Renal pelvis (tissue), 4 donors: Measurements from ENCODE around the gene KANK2. TPM values are rescaled to one million over a fixed set of nuclear protein-coding genes. Genes with fewer than 3 reads are reported as not detected.
"Not testable (repeated sequence)": the region's sequence is repeated elsewhere in the genome, so short reads cannot be mapped to it uniquely, and the experiment has no call there.

Experiments used
- DNase-seq: peaks from one replicate; pipeline ENCODE4 v3.0.0-alpha.2; 2013
- polyA plus RNA-seq, 3 donors: library from polyadenylated mRNA; unstranded; fragments of 120-200 nt; gene quantifications; one replicate each; pipeline ENCODE4 v1.2.1, GENCODE V29; 2013; ENCODE audit not compliant: insufficient read length in 3 of 3

KANK2 gene
- polyA plus RNA-seq, 3 donors = 117 to 125 (median 124) TPM

- DNase-seq = no peak
Observed at GRCh38 chr19:11145536-11145924, 51.8 kb downstream of the KANK2 start.

GRCh38 chr19:11142528-11143171 is 54.7 kb downstream of the KANK2 start:
- peak; percentile 84 for DNase-seq

- no peak for DNase-seq
Observed at GRCh38 chr19:11141937-11142527, 55.3 kb downstream of the KANK2 start.

GRCh38 chr19:11140896-11141295 is 56.4 kb downstream of the KANK2 start:
- DNase-seq = no peak

GRCh38 chr19:11140023-11140538 is 57.3 kb downstream of the KANK2 start:
- not testable (repeated sequence) for DNase-seq

- DNase-seq = no peak
Observed at GRCh38 chr19:11138601-11139300, 58.6 kb downstream of the KANK2 start.

GRCh38 chr19:11137542-11138384 is 59.6 kb downstream of the KANK2 start:
- peak; percentile 88 for DNase-seq

GRCh38 chr19:11136400-11137101 is 60.8 kb downstream of the KANK2 start:
- no peak for DNase-seq

- no peak for DNase-seq
Observed at GRCh38 chr19:11131471-11131870, 65.9 kb downstream of the KANK2 start.

GRCh38 chr19:11130824-11131455 is 66.4 kb downstream of the KANK2 start:
- DNase-seq = peak; percentile 58

GRCh38 chr19:11127905-11128304 is 69.4 kb downstream of the KANK2 start:
- no peak for DNase-seq

GRCh38 chr19:11125994-11126685 is 71.2 kb downstream of the KANK2 start:
- DNase-seq = peak; percentile 79

- not testable (repeated sequence) for DNase-seq
Observed at GRCh38 chr19:11124157-11124556, 73.2 kb downstream of the KANK2 start.

- no peak for DNase-seq
Observed at GRCh38 chr19:11123114-11123513, 74.2 kb downstream of the KANK2 start.

GRCh38 chr19:11121963-11122362 is 75.4 kb downstream of the KANK2 start:
- not testable (repeated sequence) for DNase-seq

- DNase-seq = no peak
Observed at GRCh38 chr19:11116507-11116906, 80.8 kb downstream of the KANK2 start.

GRCh38 chr19:11115895-11116446 is 81.4 kb downstream of the KANK2 start:
- DNase-seq = no peak

GRCh38 chr19:11115042-11115441 is 82.3 kb downstream of the KANK2 start:
- no peak for DNase-seq
